ENCODE measurements around the gene PTPN4. TPM values are rescaled to one million over a fixed set of nuclear protein-coding genes. Genes with fewer than 3 reads are reported as not detected.
A peak's percentile ranks its signal among the peaks of the same experiment; 100 is the strongest.

The PTPN4 gene
- total and polyA plus RNA-seq, 2 of the 13 experiments (the other 11 are each of a cell fraction or from before 2014, with no cell fraction given): 20.3 to 34.6 TPM

DNA sequence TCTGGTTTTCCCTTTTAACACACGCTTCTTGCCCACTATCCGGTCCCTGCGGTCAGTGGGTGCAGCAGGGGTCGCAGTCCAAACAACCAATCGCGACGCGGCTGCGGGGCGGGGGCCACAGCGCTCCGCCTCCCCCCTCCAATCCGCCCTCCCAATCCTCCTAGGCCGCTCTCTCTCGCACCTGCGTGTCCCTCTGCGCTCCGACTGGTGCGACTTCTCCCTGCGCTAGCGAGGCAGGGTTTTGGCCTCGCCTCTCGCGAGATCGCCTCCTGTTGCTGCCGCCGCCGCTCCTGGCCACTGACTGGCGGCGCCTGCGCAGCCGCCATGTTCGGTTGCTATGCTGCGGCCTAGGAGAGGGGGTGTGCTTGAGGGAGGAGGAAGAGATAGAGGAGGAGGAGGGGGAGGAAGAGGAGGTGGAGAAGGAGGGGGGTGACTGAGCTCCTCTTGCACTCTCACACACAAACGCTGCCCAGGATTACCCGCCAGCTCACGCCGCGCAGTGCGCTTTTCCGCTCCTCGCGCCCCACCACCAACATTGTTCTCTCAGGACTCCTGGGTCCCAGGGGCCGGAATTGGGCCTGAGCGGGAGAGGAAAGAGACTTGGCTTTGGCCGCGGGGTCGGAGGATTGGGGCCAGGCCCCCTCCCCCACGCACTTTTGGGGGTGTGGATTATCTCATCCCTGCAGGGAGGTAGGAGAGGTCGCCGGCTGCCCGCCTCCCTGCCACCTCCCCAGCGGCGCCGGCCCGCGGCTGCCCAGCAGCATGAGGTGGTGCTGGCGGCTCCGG is at the start of gene PTPN4 (continued):
- TF ChIP-seq, protein P1, sequence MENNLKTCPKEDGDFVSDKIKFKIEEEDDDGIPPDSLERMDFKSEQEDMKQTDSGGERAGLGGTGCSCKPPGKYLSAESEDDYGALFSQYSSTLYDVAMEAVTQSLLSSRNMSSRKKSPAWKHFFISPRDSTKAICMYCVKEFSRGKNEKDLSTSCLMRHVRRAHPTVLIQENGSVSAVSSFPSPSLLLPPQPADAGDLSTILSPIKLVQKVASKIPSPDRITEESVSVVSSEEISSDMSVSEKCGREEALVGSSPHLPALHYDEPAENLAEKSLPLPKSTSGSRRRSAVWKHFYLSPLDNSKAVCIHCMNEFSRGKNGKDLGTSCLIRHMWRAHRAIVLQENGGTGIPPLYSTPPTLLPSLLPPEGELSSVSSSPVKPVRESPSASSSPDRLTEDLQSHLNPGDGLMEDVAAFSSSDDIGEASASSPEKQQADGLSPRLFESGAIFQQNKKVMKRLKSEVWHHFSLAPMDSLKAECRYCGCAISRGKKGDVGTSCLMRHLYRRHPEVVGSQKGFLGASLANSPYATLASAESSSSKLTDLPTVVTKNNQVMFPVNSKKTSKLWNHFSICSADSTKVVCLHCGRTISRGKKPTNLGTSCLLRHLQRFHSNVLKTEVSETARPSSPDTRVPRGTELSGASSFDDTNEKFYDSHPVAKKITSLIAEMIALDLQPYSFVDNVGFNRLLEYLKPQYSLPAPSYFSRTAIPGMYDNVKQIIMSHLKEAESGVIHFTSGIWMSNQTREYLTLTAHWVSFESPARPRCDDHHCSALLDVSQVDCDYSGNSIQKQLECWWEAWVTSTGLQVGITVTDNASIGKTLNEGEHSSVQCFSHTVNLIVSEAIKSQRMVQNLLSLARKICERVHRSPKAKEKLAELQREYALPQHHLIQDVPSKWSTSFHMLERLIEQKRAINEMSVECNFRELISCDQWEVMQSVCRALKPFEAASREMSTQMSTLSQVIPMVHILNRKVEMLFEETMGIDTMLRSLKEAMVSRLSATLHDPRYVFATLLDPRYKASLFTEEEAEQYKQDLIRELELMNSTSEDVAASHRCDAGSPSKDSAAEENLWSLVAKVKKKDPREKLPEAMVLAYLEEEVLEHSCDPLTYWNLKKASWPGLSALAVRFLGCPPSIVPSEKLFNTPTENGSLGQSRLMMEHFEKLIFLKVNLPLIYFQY (CRISPR knock-in tag; IDR thresholded peaks at IDR 0.05; ENCODE audit: borderline replicate concordance): peak; percentile 50
- TF ChIP-seq RARA (CRISPR knock-in tag; IDR thresholded peaks at IDR 0.05): peak; percentile 57; the same call in 1 of the 2 replicates
- TF ChIP-seq ZFP37 (CRISPR knock-in tag; IDR thresholded peaks at IDR 0.05; ENCODE audit: borderline replicate concordance): no peak
- TF ChIP-seq ZMYM3 (CRISPR knock-in tag; IDR thresholded peaks at IDR 0.05): peak; percentile 92
- TF ChIP-seq, protein P2, sequence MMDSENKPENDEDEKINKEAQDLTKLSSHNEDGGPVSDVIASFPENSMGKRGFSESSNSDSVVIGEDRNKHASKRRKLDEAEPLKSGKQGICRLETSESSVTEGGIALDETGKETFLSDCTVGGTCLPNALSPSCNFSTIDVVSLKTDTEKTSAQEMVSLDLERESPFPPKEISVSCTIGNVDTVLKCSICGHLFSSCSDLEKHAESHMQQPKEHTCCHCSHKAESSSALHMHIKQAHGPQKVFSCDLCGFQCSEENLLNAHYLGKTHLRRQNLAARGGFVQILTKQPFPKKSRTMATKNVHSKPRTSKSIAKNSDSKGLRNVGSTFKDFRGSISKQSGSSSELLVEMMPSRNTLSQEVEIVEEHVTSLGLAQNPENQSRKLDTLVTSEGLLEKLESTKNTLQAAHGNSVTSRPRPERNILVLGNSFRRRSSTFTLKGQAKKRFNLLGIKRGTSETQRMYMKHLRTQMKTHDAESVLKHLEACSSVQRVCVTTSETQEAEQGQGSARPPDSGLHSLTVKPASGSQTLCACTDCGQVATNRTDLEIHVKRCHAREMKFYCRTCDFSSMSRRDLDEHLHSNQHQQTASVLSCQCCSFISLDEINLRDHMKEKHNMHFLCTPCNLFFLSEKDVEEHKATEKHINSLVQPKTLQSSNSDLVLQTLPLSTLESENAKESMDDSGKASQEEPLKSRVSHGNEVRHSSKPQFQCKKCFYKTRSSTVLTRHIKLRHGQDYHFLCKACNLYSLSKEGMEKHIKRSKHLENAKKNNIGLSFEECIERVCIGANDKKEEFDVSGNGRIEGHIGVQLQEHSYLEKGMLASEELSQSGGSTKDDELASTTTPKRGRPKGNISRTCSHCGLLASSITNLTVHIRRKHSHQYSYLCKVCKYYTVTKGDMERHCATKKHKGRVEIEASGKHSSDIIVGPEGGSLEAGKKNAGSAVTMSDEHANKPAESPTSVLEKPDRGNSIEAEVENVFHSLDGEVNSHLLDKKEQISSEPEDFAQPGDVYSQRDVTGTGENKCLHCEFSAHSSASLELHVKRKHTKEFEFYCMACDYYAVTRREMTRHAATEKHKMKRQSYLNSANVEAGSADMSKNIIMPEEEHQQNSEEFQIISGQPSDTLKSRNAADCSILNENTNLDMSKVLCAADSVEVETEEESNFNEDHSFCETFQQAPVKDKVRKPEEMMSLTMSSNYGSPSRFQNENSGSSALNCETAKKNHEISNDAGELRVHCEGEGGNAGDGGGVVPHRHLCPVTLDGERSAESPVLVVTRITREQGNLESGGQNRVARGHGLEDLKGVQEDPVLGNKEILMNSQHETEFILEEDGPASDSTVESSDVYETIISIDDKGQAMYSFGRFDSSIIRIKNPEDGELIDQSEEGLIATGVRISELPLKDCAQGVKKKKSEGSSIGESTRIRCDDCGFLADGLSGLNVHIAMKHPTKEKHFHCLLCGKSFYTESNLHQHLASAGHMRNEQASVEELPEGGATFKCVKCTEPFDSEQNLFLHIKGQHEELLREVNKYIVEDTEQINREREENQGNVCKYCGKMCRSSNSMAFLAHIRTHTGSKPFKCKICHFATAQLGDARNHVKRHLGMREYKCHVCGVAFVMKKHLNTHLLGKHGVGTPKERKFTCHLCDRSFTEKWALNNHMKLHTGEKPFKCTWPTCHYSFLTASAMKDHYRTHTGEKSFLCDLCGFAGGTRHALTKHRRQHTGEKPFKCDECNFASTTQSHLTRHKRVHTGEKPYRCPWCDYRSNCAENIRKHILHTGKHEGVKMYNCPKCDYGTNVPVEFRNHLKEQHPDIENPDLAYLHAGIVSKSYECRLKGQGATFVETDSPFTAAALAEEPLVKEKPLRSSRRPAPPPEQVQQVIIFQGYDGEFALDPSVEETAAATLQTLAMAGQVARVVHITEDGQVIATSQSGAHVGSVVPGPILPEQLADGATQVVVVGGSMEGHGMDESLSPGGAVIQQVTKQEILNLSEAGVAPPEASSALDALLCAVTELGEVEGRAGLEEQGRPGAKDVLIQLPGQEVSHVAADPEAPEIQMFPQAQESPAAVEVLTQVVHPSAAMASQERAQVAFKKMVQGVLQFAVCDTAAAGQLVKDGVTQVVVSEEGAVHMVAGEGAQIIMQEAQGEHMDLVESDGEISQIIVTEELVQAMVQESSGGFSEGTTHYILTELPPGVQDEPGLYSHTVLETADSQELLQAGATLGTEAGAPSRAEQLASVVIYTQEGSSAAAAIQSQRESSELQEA (CRISPR knock-in tag; IDR thresholded peaks at IDR 0.05; ENCODE audit: not compliant biosample characterization): peak; percentile 86
- TF ChIP-seq MEIS2 (CRISPR knock-in tag; IDR thresholded peaks at IDR 0.05): peak; percentile 78
- TF ChIP-seq, protein P3, sequence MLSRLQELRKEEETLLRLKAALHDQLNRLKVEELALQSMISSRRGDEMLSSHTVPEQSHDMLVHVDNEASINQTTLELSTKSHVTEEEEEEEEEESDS (CRISPR knock-in tag; IDR thresholded peaks at IDR 0.05; ENCODE audit: borderline replicate concordance): no peak
- TF ChIP-seq, protein P4, sequence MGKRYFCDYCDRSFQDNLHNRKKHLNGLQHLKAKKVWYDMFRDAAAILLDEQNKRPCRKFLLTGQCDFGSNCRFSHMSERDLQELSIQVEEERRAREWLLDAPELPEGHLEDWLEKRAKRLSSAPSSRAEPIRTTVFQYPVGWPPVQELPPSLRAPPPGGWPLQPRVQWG (CRISPR knock-in tag; IDR thresholded peaks at IDR 0.05; ENCODE audit: borderline replicate concordance, low read depth): no peak
- TF ChIP-seq, protein P5, sequence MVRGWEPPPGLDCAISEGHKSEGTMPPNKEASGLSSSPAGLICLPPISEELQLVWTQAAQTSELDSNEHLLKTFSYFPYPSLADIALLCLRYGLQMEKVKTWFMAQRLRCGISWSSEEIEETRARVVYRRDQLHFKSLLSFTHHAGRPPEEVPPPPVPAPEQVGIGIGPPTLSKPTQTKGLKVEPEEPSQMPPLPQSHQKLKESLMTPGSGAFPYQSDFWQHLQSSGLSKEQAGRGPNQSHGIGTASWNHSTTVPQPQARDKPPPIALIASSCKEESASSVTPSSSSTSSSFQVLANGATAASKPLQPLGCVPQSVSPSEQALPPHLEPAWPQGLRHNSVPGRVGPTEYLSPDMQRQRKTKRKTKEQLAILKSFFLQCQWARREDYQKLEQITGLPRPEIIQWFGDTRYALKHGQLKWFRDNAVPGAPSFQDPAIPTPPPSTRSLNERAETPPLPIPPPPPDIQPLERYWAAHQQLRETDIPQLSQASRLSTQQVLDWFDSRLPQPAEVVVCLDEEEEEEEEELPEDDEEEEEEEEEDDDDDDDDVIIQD (CRISPR knock-in tag; IDR thresholded peaks at IDR 0.05; ENCODE audit: low read depth): peak; percentile 99
- peak; percentile 90 for TF ChIP-seq ZSCAN9 (CRISPR knock-in tag; IDR thresholded peaks at IDR 0.05; ENCODE audit: borderline replicate concordance)
- TF ChIP-seq GABPA (IDR thresholded peaks at IDR 0.05; ENCODE audit: low read depth, low read length): no peak
- peak; percentile 27; the same call in 1 of the 2 replicates for TF ChIP-seq GABPA (CRISPR knock-in tag; IDR thresholded peaks at IDR 0.05; ENCODE audit: low read depth)
- 0 out of 2 replicates have a peak, but pooled peaks have one; percentile 10 for TF ChIP-seq KDM4B (CRISPR knock-in tag; IDR thresholded peaks at IDR 0.05)

Data from HepG2 (cell line).